Stimulated activated CD4-positive, alpha-beta T cell treated with anti-CD3 and anti-CD28 coated beads, Interleukin-1b, Interleukin-23, amount 100 ng/mL, for 1 hour (primary cell): Measurements from ENCODE around the gene INSYN1.

ENCODE experiments used
- DNase-seq, 2 donors: peaks; one replicate each; pipeline ENCODE4 v3.0.0-alpha.2; 2020; ENCODE audit warnings: low read depth in 2 of 2

The INSYN1 gene

GRCh38 chr15:73773428-73773827, 20.3 kb upstream of the INSYN1 start:
- no peak for DNase-seq

DNA sequence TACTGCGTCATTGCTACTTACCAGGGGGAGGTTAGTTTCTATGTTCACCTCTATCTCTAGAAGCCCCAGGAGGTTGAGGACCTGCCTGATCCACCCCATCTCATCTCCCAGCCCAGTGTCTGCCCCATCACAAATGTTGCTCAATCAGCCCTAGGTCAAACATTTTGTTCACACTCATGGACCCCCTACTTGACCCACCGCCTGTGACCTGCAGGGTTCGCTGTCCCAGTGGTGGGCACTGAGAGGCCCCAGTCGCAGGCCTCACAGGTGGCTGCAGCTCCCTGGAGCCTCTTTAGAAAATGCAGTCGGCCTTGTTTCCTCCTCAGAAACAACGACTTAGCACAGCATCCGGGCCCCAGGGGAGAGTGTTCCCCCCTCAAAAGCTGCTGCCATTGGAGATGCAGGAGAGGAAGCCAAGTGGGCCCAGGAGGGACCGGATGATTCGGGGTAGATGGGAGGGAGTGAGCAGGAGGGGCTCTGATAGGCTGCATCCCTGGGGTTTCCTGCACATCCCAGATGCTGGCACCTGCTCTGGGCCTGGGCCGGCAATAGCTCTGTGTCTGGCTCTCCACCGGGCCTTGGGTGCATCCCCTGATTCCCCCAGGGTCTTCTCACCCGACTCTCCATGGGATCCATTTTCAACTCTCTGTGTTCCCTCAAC, 18.4 kb upstream of the INSYN1 start:
- no peak for DNase-seq

DNA sequence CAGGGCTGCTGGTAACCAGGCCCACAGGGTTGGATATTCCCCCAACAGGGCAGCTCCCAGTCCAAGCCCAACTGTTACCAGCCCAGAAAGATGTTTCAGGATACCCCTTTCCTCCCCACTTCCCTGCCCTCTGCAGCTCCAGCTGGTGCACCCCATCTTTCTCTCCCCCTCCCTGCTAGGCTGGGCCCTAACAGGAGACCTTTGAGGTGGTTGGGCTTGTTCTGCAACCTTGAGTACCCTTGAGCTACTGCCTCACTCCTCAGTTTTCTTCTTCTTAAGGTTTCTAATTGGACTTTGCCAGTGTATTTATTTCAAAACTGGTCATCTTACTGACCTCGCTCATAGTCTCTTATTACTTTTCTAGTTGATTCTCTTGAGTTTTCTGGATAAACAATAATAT, 16.9 kb upstream of the INSYN1 start:
- DNase-seq = no peak

DNA sequence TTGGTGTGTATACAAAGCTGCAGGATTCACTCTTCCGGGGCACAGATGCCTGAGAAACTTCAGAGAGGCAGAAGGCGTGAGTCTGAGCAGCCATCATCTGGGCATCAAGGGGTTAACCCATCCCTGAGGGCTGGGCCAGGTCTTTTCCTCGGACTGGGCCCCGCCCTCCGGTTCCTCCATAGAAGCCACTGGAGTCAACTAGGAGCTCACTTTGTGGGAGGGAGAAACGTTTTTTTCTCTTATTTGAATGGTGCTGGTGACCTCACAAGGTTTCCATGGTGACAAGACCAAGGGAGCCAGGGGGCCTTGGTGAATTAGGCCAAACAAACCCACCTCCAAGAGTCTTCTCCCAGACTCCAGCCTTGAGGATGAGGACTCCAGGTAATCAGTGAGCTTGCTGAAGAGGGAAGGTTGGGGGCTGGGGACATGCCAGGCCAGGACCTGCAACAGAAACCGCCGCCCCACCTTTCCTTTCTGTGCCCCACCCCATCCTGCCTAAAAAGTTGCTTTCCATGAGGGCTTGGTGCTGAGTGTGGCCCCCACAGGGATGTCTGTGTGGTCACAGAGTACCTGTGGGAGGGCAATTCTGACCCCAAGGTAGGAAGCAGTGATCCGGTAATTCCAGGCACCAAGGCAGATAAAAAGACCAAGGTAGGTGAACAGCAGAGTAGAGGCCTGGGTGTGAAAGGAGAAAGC, 14.8 kb upstream of the INSYN1 start:
- no peak for DNase-seq

GRCh38 chr15:73766598-73766997, 13.4 kb upstream of the INSYN1 start:
- DNase-seq = no peak

GRCh38 chr15:73765778-73766177, 12.6 kb upstream of the INSYN1 start:
- DNase-seq = no peak

DNA sequence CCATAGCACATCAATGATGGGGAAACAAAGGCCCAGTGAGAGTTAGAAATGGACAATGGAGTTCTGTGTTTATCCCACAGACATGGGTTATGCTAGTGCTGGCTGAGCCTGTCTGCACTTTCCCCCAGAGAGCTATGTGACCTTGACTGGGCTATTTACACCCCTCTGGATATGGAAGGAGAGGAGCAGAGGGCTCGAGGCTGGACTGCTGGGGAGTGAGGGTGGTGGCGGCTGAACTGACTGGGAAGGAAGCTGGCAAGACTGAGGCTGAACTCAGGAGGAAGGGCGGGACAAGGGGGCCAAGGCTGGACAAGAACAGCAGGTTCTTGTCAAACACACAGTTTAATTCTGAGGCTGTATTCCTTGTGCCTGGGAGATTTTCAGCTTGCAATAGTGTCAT, 10.8 kb upstream of the INSYN1 start:
- no peak for DNase-seq

- no peak for DNase-seq
Measured at GRCh38 chr15:73760330-73761329, 7.5 kb upstream of the INSYN1 start.

DNA sequence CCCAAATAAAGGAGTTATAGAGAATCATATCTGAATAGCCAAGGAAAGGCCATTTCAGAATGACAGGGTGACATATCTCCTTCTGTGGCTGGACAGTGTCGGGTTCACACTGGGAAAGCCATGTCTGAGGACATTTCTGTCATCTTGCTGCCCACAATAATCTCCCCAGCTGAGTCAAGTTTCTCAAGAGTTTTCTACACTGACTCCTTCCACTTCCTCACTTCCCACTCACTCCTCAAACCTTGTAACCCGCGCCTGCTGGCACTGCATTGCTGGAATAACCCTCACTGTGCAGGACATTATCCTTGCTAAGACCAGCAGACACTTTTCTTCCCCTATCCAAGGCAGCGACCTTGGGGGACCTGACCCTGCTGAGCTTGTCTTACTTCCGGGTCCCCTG, 5.3 kb upstream of the INSYN1 start:
- DNase-seq = no peak

GRCh38 chr15:73757571-73757970, 4.4 kb upstream of the INSYN1 start:
- DNase-seq = no peak

GRCh38 chr15:73756947-73757513, 3.9 kb upstream of the INSYN1 start:
- no peak for DNase-seq

DNA sequence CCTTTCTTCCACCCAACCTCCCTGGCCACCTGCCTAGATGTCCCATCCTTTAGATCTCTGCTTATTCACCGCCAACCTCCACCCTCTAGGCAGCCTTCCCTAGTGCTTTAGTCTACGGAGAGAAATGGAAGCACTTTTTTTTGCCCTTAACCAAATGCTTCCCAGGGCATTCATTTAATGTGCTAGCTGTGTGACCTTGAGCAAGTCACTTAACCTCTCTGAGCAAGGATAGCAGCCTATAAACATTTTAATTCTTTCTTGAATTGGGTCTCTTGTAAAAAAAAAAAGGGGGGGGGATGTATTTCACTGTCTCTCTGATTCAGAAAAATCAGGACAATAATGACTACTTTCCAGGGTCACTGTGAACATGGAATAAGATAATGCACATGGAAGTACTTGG, 3.2 kb upstream of the INSYN1 start:
- DNase-seq = no peak

GRCh38 chr15:73755946-73756345, 2.8 kb upstream of the INSYN1 start:
- DNase-seq = no peak

DNA sequence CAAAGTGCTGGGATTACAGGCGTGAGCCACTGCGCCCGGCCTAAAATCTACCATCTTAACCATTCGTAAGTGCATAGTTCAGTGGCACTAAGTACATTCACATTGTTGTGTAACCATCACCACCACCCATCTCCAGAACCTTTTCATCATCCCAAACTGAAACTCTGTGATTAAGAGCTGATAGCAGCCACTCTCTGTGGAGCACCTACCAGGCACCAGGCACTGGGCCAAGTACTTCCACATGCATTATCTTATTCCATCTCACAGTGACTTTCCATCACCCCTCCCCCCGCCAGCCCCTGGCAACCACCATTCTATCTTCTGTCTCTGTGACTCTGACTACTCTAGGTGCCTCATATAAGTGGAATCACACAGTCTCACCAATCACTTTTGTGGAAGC, 2.3 kb upstream of the INSYN1 start:
- no peak for DNase-seq

DNA sequence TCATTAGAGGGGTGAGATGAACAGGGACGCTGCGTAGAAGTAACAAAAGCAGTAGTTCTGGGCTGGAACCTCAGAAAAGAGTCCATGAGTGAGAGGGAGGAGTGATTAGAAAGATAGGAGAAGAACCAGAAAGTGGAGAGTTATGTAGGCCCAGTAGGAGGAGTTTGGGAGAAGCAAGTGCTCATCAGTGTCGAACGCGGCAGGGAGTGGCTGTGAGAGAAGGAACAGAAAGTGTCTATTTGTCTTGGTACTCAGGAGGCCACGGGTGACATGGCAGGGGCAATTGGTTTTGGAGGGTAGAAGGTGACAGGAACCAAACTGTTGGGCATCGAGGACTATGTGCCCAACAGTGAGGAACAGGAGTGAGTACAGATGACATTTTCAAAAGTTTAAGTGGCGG, 1.3 kb upstream of the INSYN1 start:
- no peak for DNase-seq

GRCh38 chr15:73752806-73753193, 351 bp downstream of the INSYN1 start:
- no peak for DNase-seq

DNA sequence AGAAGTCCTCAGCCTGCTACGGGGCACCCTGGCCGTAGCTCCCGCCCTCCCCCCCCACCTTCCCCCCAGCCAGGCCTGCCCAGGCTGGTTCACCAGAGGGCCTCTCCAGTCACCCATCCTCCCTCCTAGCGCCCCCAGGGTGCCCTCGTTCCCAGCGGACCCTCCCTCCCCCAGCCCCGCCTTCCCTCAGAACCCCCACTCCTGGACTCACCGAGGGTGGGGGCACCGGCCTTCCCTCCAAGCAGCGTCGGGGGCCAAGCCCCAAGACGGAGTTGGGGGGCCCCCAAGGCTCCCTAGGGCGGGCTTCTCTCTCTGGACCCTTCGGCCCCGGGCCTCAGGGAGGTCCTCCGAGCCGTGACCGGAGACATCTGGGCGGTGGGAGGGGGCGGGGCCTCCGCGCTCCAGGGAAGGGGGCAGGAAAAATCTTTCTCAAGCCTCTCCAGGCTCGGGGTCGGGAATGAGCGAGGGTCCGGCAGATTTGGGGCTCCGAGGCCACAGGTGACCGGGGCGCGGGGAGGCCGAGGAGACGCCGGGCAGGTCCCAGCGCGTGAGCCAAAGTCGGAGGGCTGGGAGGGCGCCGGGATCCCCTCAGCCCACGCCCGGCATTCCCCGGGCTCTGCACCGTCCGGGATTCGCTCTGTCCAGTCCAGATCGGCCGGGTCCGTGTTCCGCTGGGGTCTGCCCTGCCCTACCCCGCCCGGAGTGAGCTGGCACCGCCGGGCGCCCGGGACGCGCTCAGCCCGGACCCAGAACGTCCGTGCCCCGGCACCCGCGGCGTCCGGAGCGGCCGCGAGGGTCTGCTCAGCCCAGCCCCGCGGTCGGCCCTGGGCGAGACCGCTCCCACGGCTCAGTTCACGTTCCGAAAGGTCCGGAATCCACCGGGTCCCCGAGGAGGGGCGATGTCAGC, 999 bp downstream of the INSYN1 start:
- no peak for DNase-seq

GRCh38 chr15:73751511-73751898, 1.6 kb downstream of the INSYN1 start:
- DNase-seq = no peak

DNA sequence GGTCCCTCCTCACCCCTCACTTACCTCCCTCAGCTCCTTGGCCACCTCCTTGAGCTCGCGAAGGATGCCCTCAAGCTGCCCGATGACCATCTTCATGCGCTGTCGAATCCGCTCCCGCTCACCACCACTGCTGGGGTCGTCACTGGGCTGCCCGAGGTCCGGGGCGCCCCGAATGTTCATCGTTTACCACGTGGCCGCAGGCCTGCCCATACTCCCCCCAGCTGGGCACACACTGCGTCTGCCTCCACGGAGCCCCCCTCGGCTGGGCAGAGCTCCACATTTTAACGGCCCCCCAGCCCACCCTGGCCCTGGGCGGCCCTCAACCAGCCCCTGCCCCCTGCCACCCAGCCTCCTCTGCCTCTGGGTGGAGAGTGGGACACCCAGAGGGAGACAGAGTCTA, 2.2 kb downstream of the INSYN1 start:
- DNase-seq = no peak

GRCh38 chr15:73750438-73750837, 2.7 kb downstream of the INSYN1 start:
- DNase-seq = no peak

DNA sequence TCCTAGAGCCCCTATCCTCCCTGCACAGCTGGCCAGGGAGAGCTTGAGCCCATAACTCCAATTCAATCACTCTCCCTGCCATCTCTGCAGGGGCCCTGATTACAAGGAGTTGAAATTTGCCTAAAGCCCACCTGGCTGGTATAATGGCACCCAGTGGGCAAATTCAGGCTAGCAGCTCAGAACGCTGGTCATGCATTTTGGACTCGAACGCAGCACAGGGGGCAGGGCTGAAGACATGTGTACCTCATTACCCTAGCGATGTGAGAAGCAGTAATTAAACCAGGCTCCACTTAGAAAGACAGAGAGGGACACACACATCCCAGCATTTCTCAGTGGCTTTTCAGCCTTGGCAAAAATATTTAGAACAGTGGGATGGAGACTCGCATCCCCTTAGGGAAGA, 3.2 kb downstream of the INSYN1 start:
- no peak for DNase-seq
